Measurements from ENCODE around the gene PUM1.

PUM1 gene

DNA sequence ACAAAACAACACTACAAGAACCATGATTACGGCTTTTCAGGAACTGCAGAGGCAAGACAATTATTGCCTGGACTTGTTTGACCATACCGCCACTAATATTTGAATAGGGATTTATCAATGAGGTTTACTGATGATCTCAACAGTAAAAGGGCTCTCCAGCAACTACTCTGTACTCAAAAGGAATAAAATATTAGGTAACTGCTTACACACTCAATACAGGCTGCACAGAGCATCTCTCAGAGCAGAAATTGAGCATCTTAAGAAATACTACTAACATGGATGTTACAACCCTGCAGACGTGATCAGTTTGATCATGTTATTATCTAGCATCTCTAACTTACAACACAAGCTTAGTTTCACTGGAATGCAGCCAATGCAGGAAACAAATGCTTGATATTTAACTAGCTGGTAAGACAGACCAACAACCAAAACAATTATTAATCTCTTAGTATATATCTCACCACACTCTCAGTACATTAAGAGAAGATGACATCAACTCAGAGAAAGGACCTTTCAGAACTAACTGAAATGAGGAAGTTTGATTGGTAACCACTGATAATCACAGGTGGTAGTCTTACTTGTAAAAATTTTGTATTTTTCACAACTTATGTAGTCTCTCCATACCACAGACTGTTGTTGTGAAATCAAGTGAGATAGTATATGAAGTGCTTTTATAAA is 52.2 kb downstream of the PUM1 start:
- H3K4me3 ChIP-seq (ENCODE audit: low read depth, low read length), result no peak overlapping the region
- TF ChIP-seq, protein P1, sequence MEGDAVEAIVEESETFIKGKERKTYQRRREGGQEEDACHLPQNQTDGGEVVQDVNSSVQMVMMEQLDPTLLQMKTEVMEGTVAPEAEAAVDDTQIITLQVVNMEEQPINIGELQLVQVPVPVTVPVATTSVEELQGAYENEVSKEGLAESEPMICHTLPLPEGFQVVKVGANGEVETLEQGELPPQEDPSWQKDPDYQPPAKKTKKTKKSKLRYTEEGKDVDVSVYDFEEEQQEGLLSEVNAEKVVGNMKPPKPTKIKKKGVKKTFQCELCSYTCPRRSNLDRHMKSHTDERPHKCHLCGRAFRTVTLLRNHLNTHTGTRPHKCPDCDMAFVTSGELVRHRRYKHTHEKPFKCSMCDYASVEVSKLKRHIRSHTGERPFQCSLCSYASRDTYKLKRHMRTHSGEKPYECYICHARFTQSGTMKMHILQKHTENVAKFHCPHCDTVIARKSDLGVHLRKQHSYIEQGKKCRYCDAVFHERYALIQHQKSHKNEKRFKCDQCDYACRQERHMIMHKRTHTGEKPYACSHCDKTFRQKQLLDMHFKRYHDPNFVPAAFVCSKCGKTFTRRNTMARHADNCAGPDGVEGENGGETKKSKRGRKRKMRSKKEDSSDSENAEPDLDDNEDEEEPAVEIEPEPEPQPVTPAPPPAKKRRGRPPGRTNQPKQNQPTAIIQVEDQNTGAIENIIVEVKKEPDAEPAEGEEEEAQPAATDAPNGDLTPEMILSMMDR (IDR thresholded peaks at IDR 0.05; ENCODE audit: borderline replicate concordance, insufficient read depth, low read depth, low read length), result no peak

- no peak overlapping the region for H3K4me3 ChIP-seq (ENCODE audit: low read depth, low read length)
- TF ChIP-seq, protein P1 (IDR thresholded peaks at IDR 0.05; ENCODE audit: borderline replicate concordance, insufficient read depth, low read depth, low read length), result no peak
Observed at GRCh38 chr1:31012210-31012924, 53.1 kb downstream of the PUM1 start.

- TF ChIP-seq, protein P1 (IDR thresholded peaks at IDR 0.05; ENCODE audit: borderline replicate concordance, insufficient read depth, low read depth, low read length), result no peak
Observed at GRCh38 chr1:31011719-31012118, 53.8 kb downstream of the PUM1 start.

GRCh38 chr1:31010086-31010989 is 55.2 kb downstream of the PUM1 start:
- TF ChIP-seq, protein P1 (IDR thresholded peaks at IDR 0.05; ENCODE audit: borderline replicate concordance, insufficient read depth, low read depth, low read length), result no peak
- no peak overlapping the region for H3K4me3 ChIP-seq (ENCODE audit: low read depth, low read length)

More at GRCh38 chr1:31011719-31012118, 53.8 kb downstream of the PUM1 start:
- no peak overlapping the region for H3K4me3 ChIP-seq (ENCODE audit: low read depth, low read length)

- no peak overlapping the region for H3K4me3 ChIP-seq (ENCODE audit: low read depth, low read length)
Observed at GRCh38 chr1:31007462-31007991, 58.0 kb downstream of the PUM1 start.

GRCh38 chr1:31006747-31007146 is 58.8 kb downstream of the PUM1 start:
- TF ChIP-seq, protein P1 (IDR thresholded peaks at IDR 0.05; ENCODE audit: borderline replicate concordance, insufficient read depth, low read depth, low read length), result no peak
- H3K4me3 ChIP-seq (ENCODE audit: low read depth, low read length), result no peak overlapping the region

More at GRCh38 chr1:31007462-31007991, 58.0 kb downstream of the PUM1 start:
- TF ChIP-seq, protein P1 (IDR thresholded peaks at IDR 0.05; ENCODE audit: borderline replicate concordance, insufficient read depth, low read depth, low read length), result no peak

Data from GM12875 (cell line).